ENCODE data around the gene TMEM179B. TPM values are rescaled to one million over a fixed set of nuclear protein-coding genes. Genes with fewer than 3 reads are reported as not detected.

Gene TMEM179B
- total and polyA plus RNA-seq, 2 of the 4 experiments (the other 2 are of a cell fraction), result 29.4 to 67.1 TPM

DNA sequence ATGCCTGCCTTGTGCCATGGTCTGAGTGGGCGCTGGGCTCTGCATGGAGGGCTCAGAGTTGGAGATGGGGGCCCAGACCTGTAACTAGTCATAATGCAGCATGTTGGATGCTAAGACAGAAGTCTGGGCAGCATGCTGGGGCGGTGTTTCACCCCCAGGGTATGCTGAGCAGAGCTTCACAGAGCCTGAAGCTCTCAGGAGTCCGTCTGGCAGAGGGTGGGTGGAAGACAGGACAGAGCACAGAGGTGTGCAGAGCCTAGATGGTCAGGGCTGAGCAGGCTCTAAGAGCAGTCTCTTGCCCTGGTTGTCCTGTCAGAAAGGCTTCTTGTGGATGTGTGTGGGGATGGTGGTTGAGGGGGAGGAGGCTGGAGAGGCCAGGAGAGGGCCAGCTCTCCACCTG is 8.8 kb upstream of the TMEM179B start:
- DNase-seq (no peak), ATAC-seq (ENCODE audit: low read depth) (no peak)
- H2AK9ac ChIP-seq (replicated peaks; ENCODE audit: low read depth, low read length, poor library complexity), result no peak overlapping the region
- H2BK5ac ChIP-seq (ENCODE audit: low read depth, low read length, poor library complexity, severe bottlenecking), result no peak overlapping the region
- no peaks in the 10 kb centered on the region for H3K4me1 ChIP-seq (ENCODE audit: control insufficient read depth, insufficient read depth, low read length)
- H3K9ac ChIP-seq (ENCODE audit: low read depth, low read length), result no peak overlapping the region
- no peak overlapping the region for H3K18ac ChIP-seq (ENCODE audit: low read depth, low read length)
- dilution Hi-C loops (cut with HindIII; ENCODE audit: low sequenced_read_pairs, unreplicated experiment) (no loop called here), in situ Hi-C loops (cut with MboI; ENCODE audit: low sequenced_read_pairs) (no loop called here), intact Hi-C loops (cut with micrococcal nuclease) (no loop called here)
- H4K8ac ChIP-seq (ENCODE audit: low read depth in 2 of 2, low read length in 2 of 2), result no peak overlapping the region
- H3K4ac ChIP-seq (ENCODE audit: low read depth, low read length), result no peak overlapping the region
- H2BK15ac ChIP-seq (ENCODE audit: low read depth, low read length), result no peak overlapping the region
- no peaks in the 10 kb centered on the region for H3K9me3 ChIP-seq (ENCODE audit: control insufficient read depth, insufficient read depth, low read length)
- WGBS, 2 experiments (ENCODE audit: extremely low coverage in 2 of 2, insufficient read length in 1 of 2), result 80% methylated on average over 3 of the region's 3 CpGs; no CpG with 5 or more reads in 1 of the 2 experiments
- H4K20me1 ChIP-seq (ENCODE audit: insufficient read depth, low read length), result no peaks in the 10 kb centered on the region
- H3K4me2 ChIP-seq (ENCODE audit: low read depth, low read length), result no peak overlapping the region
- CTCF ChIA-PET, result no interaction called here
- no peak overlapping the region for H3K27ac ChIP-seq (ENCODE audit: insufficient read depth, low read length)
- H3K4me3 ChIP-seq (ENCODE audit: insufficient read depth, low read depth, low read length), result no peak overlapping the region
- no peak overlapping the region for H3K23ac ChIP-seq (ENCODE audit: low read depth, low read length)
- H2BK20ac ChIP-seq (ENCODE audit: low read depth, low read length), result no peak overlapping the region
- no peak overlapping the region for H3K14ac ChIP-seq (replicated peaks; ENCODE audit: low read depth, low read length)
- BruUV-seq (replicated peaks), result no TSS peak
- H2AK5ac ChIP-seq (ENCODE audit: low read depth, low read length), result no peak overlapping the region
- POLR2A ChIA-PET (ENCODE audit: unreplicated experiment), result no interaction called here
- H4K91ac ChIP-seq (ENCODE audit: insufficient read depth, low read depth, low read length), result no peak overlapping the region
- no peak overlapping the region for H4K5ac ChIP-seq (ENCODE audit: low read depth, low read length)
- TF ChIP-seq CTCF (conservative IDR thresholded peaks at IDR 0.05; ENCODE audit: low read depth, low read length), result no peak
- no peak for TF ChIP-seq MXI1 (IDR thresholded peaks at IDR 0.05; ENCODE audit: borderline replicate concordance, low read depth, low read length)
- TF ChIP-seq MAFK (IDR thresholded peaks at IDR 0.05; ENCODE audit: low read depth, low read length), result no peak
- TF ChIP-seq SMC3 (IDR thresholded peaks at IDR 0.05; ENCODE audit: low read depth, low read length), result no peak
- TF ChIP-seq POLR2A (IDR thresholded peaks at IDR 0.05; ENCODE audit: low read depth, low read length), result no peak
- no peaks in the 10 kb centered on the region for H3K9me1 ChIP-seq (ENCODE audit: insufficient read depth, low read length)
- no peak overlapping the region for H2BK120ac ChIP-seq (ENCODE audit: low read depth, low read length)
- H3K36me3 ChIP-seq (ENCODE audit: control insufficient read depth, insufficient read depth, low read length), result peaks cover 39% of the 10 kb centered on the region
- no peaks in the 10 kb centered on the region for H3K27me3 ChIP-seq (ENCODE audit: control insufficient read depth, insufficient read depth, low read length)
- H3K79me1 ChIP-seq (ENCODE audit: low read depth in 1 of 2, low read length in 2 of 2), result peaks cover 2 to 14% of the 10 kb centered on the region in 2 experiments; a peak in 3 of 4 replicates
- no peak overlapping the region for H3K56ac ChIP-seq (ENCODE audit: extremely low read depth, insufficient read depth, low read length)
- H2AFZ ChIP-seq (replicated peaks; ENCODE audit: low read length, poor library complexity), result no peak overlapping the region

All from IMR-90 (cell line).